HepG2 (cell line): Measurements from ENCODE around the gene RNASE13. TPM values are rescaled to one million over a fixed set of nuclear protein-coding genes. Genes with fewer than 3 reads are reported as not detected.

Source experiments
- CREM ChIP-seq, 2 experiments: sonication (generic) in 1 of 2; formaldehyde crosslinking in 1 of 2; IDR thresholded peaks; 2 replicates each; pipeline versions ENCODE4 v1.4.0 to v1.6.1; 2016 to 2020; ENCODE audit warnings: antibody characterized with exemption in 1 of 2, mild to moderate bottlenecking in 1 of 2, missing genetic modification reagents in 1 of 2
- ETV5 ChIP-seq: IDR thresholded peaks from 2 replicates; pipeline ENCODE4 v1.6.1; 2018; ENCODE audit warnings: missing biosample characterization, missing genetic modification reagents, inconsistent platforms, borderline replicate concordance
- FOXA3 ChIP-seq: IDR thresholded peaks from 2 replicates; pipeline ENCODE4 v1.6.1; 2016; ENCODE audit warnings: missing genetic modification reagents, missing compliant biosample characterization
- NR2F6 ChIP-seq, 2 experiments: IDR thresholded peaks; 2 replicates each; pipeline ENCODE4 v1.6.1; 2016; ENCODE audit warnings: antibody characterized with exemption in 1 of 2, mild to moderate bottlenecking in 1 of 2
- SRSF1 ChIP-seq: fragments of 200-400 bp; formaldehyde crosslinking; optimal IDR thresholded peaks from 2 replicates; pipeline ENCODE3; 2017; ENCODE audit warnings: mild to moderate bottlenecking, low read depth, low read length, moderate library complexity
- TAF15 ChIP-seq: fragments of 200-400 bp; formaldehyde crosslinking; IDR thresholded peaks from one replicate; pipeline ENCODE4 v1.6.1; 2018; ENCODE audit warnings: mild to moderate bottlenecking, low read depth, low read length; ENCODE audit not compliant: poor library complexity, severe bottlenecking
- THAP11 ChIP-seq: IDR thresholded peaks from 2 replicates; pipeline ENCODE4 v1.6.1; 2016; ENCODE audit warnings: missing biosample characterization, missing genetic modification reagents
- ZFP37 ChIP-seq: sonication (generic); formaldehyde crosslinking; IDR thresholded peaks from 2 replicates; pipeline ENCODE4 v1.4.0; 2020; ENCODE audit warnings: missing genetic modification reagents, borderline replicate concordance
- ZNF264 ChIP-seq: sonication (generic); formaldehyde crosslinking; IDR thresholded peaks from 2 replicates; pipeline ENCODE4 v1.4.0; 2020; ENCODE audit warnings: missing genetic modification reagents
- ZNF292 ChIP-seq: sonication (generic); formaldehyde crosslinking; IDR thresholded peaks from 2 replicates; pipeline ENCODE4 v1.8.1; 2022; ENCODE audit warnings: mild to moderate bottlenecking, low read depth, missing genetic modification reagents, borderline replicate concordance
- ZNF331 ChIP-seq: sonication (generic); formaldehyde crosslinking; IDR thresholded peaks from 2 replicates; pipeline ENCODE4 v1.4.0; 2020; ENCODE audit warnings: missing genetic modification reagents
- ZNF350 ChIP-seq: sonication (generic); formaldehyde crosslinking; IDR thresholded peaks from 2 replicates; pipeline ENCODE4 v1.4.0; 2020; ENCODE audit warnings: mild to moderate bottlenecking, low read depth, missing genetic modification reagents, borderline replicate concordance
- ZNF788 ChIP-seq: sonication (generic); formaldehyde crosslinking; IDR thresholded peaks from 2 replicates; pipeline ENCODE4 v1.5.0; 2020; ENCODE audit warnings: mild to moderate bottlenecking, missing genetic modification reagents, borderline replicate concordance
- ZNF891 ChIP-seq: sonication (generic); formaldehyde crosslinking; IDR thresholded peaks from 2 replicates; pipeline ENCODE4 v1.5.0; 2020; ENCODE audit warnings: mild to moderate bottlenecking, missing genetic modification reagents
- polyA plus RNA-seq, 8 experiments: library from polyadenylated mRNA; depleted of rRNA in 3 of 8; stranded (reverse) in 7 of 8; unstranded in 1 of 8; fragments of >200 nt; fragmentation: Illumina TruSeq in 4 of 8; extraction: Trizol in 4 of 8; gene quantifications; 2 replicates each; pipeline versions ENCODE4 v1.2.1 to v1.2.3, GENCODE V29; 2011 to 2016; ENCODE audit warnings: low read depth in 4 of 8, missing spikeins in 1 of 8, mixed read lengths in 1 of 8; ENCODE audit not compliant: insufficient read depth in 1 of 8
- total RNA-seq, 5 experiments: library from RNA; depleted of rRNA; stranded (reverse); fragments of >200 nt; fragmentation: Illumina TruSeq; extraction: Trizol; gene quantifications; 2 replicates each; pipeline ENCODE4 v1.2.3, GENCODE V29; 2016; ENCODE audit warnings: low read depth in 1 of 5
- TF ChIP-seq, protein P1 (sequence below): sonication (generic); formaldehyde crosslinking; IDR thresholded peaks from 2 replicates; pipeline ENCODE4 v1.5.1; 2020; ENCODE audit warnings: mild to moderate bottlenecking, missing genetic modification reagents, borderline replicate concordance
- TF ChIP-seq, protein P2 (sequence below): conservative IDR thresholded peaks from 2 replicates; pipeline ENCODE4 v1.6.1; 2018; ENCODE audit warnings: missing genetic modification reagents
- TF ChIP-seq, protein P3 (sequence below): sonication (generic); formaldehyde crosslinking; IDR thresholded peaks from 2 replicates; pipeline ENCODE4 v1.9.0; 2021; ENCODE audit warnings: missing genetic modification reagents, borderline replicate concordance
- TF ChIP-seq, protein P4 (sequence below): sonication (generic); formaldehyde crosslinking; IDR thresholded peaks from 2 replicates; pipeline ENCODE4 v1.4.0; 2020; ENCODE audit warnings: mild to moderate bottlenecking, missing genetic modification reagents

RNASE13 gene
- total and polyA plus RNA-seq, 2 of the 13 experiments (the other 11 are each of a cell fraction or from before 2014, with no cell fraction given) = 1.0 TPM; not detected in 1

DNA sequence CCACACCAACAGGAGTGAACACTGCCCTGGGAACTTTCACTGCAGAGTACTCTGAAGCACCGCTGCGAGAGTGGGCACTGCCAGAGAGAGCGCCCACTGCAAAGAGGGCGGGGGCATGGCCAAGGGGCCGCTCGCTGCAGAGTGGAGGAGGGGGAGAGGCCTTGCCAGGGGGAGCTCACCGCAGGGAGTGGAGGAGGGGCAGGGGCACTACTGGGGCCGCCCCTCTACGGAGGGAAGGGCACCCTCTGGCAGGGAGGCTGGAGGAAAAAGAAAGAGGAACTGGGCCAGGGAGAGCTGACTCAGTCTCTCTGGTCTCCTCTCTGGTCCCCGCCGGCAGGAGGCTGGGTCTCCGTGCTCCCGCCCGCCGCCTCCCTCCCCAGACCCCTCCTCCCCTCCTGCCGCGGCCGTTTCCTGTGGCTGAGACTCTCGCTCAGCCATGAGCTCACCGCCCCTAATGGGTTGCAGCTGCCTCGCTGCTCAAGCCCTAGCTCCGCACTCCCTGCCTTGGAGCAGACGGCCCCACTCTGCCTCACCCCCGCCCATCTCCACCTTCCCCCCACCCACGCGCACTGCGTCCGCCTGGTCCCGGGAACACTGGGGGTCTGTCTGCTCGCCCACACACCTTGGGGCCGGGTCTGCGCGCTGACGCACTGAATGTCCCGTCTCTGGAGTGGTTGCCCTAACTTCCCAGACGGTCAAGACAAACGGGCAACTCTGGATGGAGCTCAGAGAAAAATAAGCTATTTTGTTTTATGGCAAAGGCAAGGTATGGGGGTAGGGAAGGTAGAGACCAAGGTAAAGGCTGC lies 36.8 kb upstream of the RNASE13 start (continued):
- no peak for TF ChIP-seq ZNF264 (CRISPR knock-in tag)
- TF ChIP-seq NR2F6 (IDR thresholded peaks at IDR 0.05) = no peak
- TF ChIP-seq NR2F6 (CRISPR knock-in tag; IDR thresholded peaks at IDR 0.05) = peak; percentile 7; the same call in 1 of the 2 replicates
- TF ChIP-seq, protein P1, sequence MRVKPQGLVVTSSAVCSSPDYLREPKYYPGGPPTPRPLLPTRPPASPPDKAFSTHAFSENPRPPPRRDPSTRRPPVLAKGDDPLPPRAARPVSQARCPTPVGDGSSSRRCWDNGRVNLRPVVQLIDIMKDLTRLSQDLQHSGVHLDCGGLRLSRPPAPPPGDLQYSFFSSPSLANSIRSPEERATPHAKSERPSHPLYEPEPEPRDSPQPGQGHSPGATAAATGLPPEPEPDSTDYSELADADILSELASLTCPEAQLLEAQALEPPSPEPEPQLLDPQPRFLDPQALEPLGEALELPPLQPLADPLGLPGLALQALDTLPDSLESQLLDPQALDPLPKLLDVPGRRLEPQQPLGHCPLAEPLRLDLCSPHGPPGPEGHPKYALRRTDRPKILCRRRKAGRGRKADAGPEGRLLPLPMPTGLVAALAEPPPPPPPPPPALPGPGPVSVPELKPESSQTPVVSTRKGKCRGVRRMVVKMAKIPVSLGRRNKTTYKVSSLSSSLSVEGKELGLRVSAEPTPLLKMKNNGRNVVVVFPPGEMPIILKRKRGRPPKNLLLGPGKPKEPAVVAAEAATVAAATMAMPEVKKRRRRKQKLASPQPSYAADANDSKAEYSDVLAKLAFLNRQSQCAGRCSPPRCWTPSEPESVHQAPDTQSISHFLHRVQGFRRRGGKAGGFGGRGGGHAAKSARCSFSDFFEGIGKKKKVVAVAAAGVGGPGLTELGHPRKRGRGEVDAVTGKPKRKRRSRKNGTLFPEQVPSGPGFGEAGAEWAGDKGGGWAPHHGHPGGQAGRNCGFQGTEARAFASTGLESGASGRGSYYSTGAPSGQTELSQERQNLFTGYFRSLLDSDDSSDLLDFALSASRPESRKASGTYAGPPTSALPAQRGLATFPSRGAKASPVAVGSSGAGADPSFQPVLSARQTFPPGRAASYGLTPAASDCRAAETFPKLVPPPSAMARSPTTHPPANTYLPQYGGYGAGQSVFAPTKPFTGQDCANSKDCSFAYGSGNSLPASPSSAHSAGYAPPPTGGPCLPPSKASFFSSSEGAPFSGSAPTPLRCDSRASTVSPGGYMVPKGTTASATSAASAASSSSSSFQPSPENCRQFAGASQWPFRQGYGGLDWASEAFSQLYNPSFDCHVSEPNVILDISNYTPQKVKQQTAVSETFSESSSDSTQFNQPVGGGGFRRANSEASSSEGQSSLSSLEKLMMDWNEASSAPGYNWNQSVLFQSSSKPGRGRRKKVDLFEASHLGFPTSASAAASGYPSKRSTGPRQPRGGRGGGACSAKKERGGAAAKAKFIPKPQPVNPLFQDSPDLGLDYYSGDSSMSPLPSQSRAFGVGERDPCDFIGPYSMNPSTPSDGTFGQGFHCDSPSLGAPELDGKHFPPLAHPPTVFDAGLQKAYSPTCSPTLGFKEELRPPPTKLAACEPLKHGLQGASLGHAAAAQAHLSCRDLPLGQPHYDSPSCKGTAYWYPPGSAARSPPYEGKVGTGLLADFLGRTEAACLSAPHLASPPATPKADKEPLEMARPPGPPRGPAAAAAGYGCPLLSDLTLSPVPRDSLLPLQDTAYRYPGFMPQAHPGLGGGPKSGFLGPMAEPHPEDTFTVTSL (CRISPR knock-in tag) = peak; percentile 65; the same call in 1 of the 2 replicates
- no peak for TF ChIP-seq TAF15
- no peak for TF ChIP-seq ZFP37 (CRISPR knock-in tag)
- TF ChIP-seq, protein P2, sequence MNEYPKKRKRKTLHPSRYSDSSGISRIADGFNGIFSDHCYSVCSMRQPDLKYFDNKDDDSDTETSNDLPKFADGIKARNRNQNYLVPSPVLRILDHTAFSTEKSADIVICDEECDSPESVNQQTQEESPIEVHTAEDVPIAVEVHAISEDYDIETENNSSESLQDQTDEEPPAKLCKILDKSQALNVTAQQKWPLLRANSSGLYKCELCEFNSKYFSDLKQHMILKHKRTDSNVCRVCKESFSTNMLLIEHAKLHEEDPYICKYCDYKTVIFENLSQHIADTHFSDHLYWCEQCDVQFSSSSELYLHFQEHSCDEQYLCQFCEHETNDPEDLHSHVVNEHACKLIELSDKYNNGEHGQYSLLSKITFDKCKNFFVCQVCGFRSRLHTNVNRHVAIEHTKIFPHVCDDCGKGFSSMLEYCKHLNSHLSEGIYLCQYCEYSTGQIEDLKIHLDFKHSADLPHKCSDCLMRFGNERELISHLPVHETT = no peak
- no peak; the same call in 1 of the 2 replicates for TF ChIP-seq FOXA3 (CRISPR knock-in tag)
- TF ChIP-seq CREM (IDR thresholded peaks at IDR 0.05) = no peak
- TF ChIP-seq CREM (CRISPR knock-in tag; IDR thresholded peaks at IDR 0.05) = no peak
- TF ChIP-seq ZNF891 (CRISPR knock-in tag) = no peak; the same call in 1 of the 2 replicates
- TF ChIP-seq ETV5 (CRISPR knock-in tag) = peak; percentile 60
- TF ChIP-seq, protein P3, sequence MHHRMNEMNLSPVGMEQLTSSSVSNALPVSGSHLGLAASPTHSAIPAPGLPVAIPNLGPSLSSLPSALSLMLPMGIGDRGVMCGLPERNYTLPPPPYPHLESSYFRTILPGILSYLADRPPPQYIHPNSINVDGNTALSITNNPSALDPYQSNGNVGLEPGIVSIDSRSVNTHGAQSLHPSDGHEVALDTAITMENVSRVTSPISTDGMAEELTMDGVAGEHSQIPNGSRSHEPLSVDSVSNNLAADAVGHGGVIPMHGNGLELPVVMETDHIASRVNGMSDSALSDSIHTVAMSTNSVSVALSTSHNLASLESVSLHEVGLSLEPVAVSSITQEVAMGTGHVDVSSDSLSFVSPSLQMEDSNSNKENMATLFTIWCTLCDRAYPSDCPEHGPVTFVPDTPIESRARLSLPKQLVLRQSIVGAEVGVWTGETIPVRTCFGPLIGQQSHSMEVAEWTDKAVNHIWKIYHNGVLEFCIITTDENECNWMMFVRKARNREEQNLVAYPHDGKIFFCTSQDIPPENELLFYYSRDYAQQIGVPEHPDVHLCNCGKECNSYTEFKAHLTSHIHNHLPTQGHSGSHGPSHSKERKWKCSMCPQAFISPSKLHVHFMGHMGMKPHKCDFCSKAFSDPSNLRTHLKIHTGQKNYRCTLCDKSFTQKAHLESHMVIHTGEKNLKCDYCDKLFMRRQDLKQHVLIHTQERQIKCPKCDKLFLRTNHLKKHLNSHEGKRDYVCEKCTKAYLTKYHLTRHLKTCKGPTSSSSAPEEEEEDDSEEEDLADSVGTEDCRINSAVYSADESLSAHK (CRISPR knock-in tag) = no peak
- TF ChIP-seq ZNF331 (CRISPR knock-in tag) = 0 out of 2 replicates have a peak, but pooled peaks have one; percentile 40
- TF ChIP-seq ZNF292 (CRISPR knock-in tag) = peak; percentile 15; the same call in 1 of the 2 replicates
- peak; percentile 43 for TF ChIP-seq SRSF1
- TF ChIP-seq, protein P4, sequence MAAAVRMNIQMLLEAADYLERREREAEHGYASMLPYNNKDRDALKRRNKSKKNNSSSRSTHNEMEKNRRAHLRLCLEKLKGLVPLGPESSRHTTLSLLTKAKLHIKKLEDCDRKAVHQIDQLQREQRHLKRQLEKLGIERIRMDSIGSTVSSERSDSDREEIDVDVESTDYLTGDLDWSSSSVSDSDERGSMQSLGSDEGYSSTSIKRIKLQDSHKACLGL (CRISPR knock-in tag) = no peak
- no peak; the same call in 1 of the 2 replicates for TF ChIP-seq ZNF350 (CRISPR knock-in tag)
- TF ChIP-seq THAP11 (CRISPR knock-in tag) = no peak
- TF ChIP-seq ZNF788 (CRISPR knock-in tag) = peak; percentile 5; the same call in 1 of the 2 replicates
